GM12874 (cell line): ENCODE data around the gene LRRIQ3.

Experiments
- TF ChIP-seq, protein P1 (sequence below): IDR thresholded peaks from 2 replicates; pipeline ENCODE4 v1.5.1; 2011; ENCODE audit warnings: low read depth, mild to moderate bottlenecking, control low read depth, low read length, moderate library complexity; ENCODE audit not compliant: insufficient read depth

Gene LRRIQ3, protein sequence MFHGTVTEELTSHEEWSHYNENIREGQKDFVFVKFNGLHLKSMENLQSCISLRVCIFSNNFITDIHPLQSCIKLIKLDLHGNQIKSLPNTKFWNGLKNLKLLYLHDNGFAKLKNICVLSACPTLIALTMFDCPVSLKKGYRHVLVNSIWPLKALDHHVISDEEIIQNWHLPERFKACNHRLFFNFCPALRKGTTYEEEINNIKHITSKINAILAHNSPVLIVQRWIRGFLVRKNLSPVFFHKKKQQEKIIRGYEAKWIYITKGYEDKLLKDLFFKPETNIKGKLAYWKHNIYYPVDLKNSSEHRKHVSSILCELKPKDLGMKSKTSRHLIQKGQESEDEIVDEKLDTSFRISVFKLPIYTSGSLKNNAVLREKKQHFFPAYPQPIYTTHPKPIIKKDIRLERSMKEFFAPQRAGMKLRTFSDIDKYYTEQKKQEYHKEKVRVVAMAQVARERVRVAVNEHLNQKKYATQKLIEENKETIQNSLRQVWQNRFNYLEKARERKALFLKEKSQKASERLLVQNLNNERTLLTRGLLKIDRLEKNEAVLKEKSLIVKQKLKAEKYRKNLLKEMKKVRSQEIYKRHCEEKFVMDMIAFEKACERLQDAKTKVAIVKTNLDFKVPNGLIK

DNA sequence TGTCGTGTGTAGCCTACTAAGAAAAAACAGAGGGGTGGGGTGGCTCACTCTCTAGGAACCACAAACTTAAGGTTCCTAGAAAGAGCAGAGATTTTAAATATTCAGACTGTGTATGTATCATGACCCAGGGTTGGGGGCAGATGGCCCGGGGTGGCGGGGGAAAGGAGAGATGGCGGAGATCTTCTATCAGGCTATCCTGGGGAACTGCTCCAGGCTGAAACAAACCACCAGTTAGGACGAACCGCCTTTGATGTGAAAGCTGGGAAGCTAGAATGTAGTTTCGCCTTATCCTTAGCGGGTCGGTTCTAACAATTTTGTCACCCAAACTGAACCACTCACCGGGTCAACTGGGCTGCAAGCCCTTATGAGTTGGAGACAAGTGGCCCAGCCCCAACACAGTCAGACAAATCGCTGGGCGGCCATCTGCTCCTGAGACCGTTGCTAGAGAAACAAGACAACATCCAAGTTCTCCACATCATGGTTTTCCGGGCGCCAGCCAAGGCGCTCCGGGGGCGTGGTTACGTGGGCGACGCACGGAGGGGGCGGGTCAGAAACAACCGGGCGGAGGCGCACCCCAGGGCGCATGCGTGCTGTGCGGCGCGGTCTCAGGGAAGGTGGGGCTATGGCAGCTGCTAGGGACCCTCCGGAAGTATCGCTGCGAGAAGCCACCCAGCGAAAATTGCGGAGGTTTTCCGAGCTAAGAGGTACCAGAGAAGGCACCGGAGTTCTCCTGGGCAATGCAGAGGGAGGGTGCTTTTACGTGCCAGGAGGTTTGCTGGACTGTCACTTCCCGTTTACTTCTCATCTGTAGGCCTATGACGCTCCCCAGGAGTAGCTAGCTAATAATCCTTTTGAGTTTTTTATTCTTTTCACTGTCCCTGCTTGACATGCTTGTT lies at the start of gene LRRIQ3, which contains the start of gene FPGT:
Gene LRRIQ3, minus strand, starts transcription at position 520 of the 896 bp plus-strand sequence. CDS start 14,492 bp downstream, outside the sequence.
Gene FPGT, plus strand, starts transcription at position 586 of the 896 bp plus-strand sequence. Its CDS starts 37 bp downstream, at position 623.
- TF ChIP-seq, protein P1, sequence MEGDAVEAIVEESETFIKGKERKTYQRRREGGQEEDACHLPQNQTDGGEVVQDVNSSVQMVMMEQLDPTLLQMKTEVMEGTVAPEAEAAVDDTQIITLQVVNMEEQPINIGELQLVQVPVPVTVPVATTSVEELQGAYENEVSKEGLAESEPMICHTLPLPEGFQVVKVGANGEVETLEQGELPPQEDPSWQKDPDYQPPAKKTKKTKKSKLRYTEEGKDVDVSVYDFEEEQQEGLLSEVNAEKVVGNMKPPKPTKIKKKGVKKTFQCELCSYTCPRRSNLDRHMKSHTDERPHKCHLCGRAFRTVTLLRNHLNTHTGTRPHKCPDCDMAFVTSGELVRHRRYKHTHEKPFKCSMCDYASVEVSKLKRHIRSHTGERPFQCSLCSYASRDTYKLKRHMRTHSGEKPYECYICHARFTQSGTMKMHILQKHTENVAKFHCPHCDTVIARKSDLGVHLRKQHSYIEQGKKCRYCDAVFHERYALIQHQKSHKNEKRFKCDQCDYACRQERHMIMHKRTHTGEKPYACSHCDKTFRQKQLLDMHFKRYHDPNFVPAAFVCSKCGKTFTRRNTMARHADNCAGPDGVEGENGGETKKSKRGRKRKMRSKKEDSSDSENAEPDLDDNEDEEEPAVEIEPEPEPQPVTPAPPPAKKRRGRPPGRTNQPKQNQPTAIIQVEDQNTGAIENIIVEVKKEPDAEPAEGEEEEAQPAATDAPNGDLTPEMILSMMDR: no peak

DNA sequence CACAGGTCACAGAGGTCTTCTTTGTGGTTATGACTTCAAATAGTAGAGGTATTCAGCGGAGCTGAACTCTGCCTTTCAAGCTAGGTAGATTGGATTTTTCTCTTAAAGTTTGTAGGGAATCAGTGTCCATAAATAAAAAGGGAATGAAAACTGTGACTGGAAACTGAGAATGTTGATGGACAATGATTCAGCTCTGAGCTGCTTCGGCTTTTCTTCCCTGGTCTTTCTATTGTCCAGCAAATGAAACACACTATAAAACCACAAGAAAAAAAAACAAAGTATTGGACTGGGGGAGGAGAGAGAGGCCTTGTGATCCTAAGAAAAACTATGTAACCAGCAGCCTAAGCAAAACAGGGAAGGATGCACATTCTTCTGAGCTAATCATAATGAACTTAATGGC lies 48.3 kb upstream of the LRRIQ3 start:
- TF ChIP-seq, protein P1: no peak

DNA sequence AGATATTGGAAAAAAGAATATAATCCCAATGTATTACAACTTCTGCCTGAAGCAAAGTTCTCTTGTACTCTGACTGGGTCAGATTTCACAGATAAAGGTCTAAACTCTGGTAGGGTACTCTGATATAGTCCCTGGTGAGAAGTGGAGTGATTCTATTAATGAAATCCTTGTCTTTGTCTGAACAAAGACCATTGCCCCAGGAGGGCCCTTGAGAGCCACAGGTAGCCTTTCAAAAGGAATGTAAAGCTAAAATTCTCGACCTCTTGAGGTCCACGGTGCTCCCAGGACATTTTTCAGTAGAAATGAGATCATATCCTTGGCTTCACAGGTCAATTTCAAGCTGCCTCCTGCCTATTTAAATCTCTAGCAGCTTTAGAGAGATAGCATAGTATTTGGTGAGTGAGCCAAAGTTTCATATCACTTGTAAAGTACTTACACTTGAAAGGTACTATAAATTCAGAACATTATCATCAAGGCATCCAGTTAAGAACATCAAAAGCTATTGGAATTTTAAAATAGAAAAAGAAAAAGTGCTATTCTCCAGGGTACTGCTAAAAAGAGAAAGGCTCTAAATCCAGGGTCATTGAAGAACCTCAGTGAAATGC lies 47.3 kb upstream of the LRRIQ3 start:
- TF ChIP-seq, protein P1: no peak

DNA sequence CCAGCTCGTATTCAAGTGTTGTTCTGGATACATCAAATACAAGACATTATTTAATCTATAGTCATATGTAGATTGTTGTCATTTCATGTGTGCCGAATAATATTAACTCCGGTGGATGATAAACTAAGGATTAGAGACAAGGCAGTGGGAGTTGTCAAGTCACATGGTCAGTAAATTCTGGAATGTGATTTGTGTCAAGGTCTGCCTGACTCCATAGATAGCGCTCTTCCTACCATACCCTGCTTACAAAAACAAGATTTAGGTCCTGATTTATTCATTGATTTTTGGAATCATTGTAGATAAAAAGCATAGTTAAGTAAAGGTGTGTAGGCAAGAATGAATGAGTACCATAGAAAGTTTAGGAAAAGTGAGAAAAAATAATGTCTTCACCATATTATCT lies 39.8 kb upstream of the LRRIQ3 start:
- TF ChIP-seq, protein P1: no peak

DNA sequence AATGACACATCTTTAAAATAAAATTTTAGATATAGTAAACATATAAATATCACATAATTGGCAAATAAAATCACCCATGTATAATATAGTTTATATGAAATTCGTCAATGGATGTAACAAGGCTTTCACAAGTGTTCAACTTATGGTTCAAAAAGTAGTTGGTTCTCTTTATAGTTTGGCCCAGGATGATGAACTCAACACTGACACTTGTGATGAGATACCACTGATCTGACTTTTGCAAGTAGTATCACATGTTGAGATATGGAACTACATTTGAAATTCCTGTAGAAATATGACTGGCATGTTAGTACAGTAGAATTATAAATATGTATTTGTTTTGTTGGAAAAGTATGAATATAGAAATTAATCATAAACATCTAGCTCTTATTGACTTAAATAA lies 39.1 kb upstream of the LRRIQ3 start:
- TF ChIP-seq, protein P1: no peak

DNA sequence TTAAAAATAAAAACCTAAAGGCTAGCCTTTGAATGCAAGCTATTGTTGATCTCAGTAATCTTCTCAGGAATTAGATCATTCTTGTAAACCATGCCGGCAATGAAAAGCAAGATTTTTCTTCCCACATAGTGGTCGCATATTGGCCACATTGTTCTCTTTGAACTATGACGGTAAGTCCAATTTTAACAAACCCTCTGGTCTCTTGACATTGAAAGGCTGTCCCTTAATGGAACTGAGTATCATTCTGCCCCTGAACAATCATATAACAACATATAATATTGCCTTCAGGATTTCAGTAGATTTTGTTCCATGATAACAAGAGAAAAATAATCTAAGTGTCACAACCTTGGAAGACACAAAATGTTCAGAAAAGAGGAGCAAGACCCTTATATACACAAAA lies 38.5 kb upstream of the LRRIQ3 start:
- TF ChIP-seq, protein P1: no peak
